ENCODE data around the gene FNBP1L.

FNBP1L gene

DNA sequence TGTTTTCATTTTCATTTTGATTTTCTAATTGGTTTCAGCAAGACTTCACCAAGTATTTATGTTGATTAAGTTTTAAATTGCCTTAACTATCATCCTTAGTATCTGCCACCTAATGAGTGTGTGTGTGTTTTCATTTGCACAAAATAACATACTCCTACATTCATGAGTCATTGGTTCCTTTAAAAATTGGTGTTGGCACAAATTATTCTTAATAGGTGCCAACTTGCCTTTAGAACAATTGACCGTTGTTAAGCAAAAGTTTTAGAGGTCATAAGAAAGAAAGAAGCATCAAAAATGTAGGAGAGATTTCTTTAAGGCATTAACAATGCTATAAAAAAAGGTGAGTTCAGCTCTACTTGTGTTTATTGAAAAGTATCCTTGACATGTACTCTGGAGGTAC, 77.5 kb downstream of the FNBP1L start:
- no peak for TF ChIP-seq CTCF (IDR thresholded peaks at IDR 0.05; ENCODE audit: borderline replicate concordance, insufficient read depth, low read depth, low read length)

GRCh38 chr1:93526431-93526830, 78.5 kb downstream of the FNBP1L start:
- H3K4me3 ChIP-seq (ENCODE audit: low read depth, low read length), result no peak overlapping the region
- TF ChIP-seq CTCF (IDR thresholded peaks at IDR 0.05; ENCODE audit: borderline replicate concordance, insufficient read depth, low read depth, low read length), result no peak

More for the DNA sequence above, 77.5 kb downstream of the FNBP1L start:
- no peak overlapping the region for H3K4me3 ChIP-seq (ENCODE audit: low read depth, low read length)

DNA sequence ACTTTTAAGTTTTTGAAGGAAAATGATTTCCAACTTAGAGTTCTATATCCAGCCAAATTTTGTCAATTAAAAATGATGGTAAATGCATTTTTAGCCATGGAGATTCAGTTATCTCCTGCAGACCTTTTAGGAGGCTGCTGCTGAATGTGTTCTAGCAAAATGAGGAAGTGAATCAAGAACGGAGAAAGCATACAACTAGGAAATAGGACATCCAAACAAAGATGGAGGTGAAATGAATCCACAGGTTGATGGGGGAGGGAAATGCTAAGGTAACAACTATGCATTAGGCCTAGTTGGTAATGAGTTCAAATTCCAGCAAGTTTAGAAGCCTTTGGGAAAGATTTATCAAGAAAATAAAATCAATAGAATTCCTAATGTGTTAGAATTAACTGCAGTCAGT, 80.5 kb downstream of the FNBP1L start:
- no peak for TF ChIP-seq CTCF (IDR thresholded peaks at IDR 0.05; ENCODE audit: borderline replicate concordance, insufficient read depth, low read depth, low read length)

DNA sequence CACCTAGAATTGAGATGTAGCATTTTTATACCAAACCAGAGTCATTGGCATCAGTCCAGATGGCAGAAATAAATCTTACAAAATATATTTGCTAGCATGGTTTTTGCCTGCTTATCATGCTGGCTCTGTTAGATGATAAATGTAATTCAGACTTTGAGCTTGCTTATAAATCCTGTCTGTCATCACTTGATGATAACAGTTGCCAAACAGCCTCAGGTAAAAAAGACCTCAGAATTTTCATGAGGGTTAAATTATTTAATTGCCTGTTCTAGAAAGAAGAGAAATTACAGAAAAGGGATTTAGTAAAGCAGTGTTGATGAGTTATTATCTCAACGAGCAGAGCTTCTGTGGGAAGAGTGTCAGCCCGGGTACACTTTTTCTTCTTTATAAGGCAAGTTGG, 83.3 kb downstream of the FNBP1L start:
- TF ChIP-seq CTCF (IDR thresholded peaks at IDR 0.05; ENCODE audit: borderline replicate concordance, insufficient read depth, low read depth, low read length), result no peak
- no peak overlapping the region for H3K4me3 ChIP-seq (ENCODE audit: low read depth, low read length)

More for the DNA sequence above, 80.5 kb downstream of the FNBP1L start:
- no peak overlapping the region for H3K4me3 ChIP-seq (ENCODE audit: low read depth, low read length)

GRCh38 chr1:93532780-93533378, 85.0 kb downstream of the FNBP1L start:
- TF ChIP-seq CTCF (IDR thresholded peaks at IDR 0.05; ENCODE audit: borderline replicate concordance, insufficient read depth, low read depth, low read length), result no peak
- no peak overlapping the region for H3K4me3 ChIP-seq (ENCODE audit: low read depth, low read length)

GRCh38 chr1:93533677-93534076, 85.8 kb downstream of the FNBP1L start:
- H3K4me3 ChIP-seq (ENCODE audit: low read depth, low read length), result no peak overlapping the region
- no peak for TF ChIP-seq CTCF (IDR thresholded peaks at IDR 0.05; ENCODE audit: borderline replicate concordance, insufficient read depth, low read depth, low read length)

DNA sequence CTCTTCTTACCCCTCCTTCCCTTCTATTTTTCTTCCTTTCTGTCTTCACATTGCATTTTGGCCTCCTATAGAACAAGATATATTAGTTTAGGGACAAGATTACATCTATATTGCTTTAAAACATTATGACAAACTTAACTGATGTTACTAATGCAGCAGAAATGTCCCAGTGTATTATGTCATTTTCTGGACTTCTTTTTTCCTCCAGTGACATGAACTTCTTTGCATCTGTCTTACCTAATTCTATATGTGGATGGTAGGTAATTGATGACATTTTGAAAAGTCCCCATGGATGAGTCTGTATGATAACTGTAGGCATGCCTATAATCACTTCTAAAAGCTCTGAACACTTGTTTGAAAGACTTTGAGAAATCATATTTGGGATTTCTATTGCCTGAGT, 89.5 kb downstream of the FNBP1L start:
- H3K4me3 ChIP-seq (ENCODE audit: low read depth, low read length), result no peak overlapping the region
- no peak for TF ChIP-seq CTCF (IDR thresholded peaks at IDR 0.05; ENCODE audit: borderline replicate concordance, insufficient read depth, low read depth, low read length)
